Uterus (tissue), 2 donors: ENCODE results near the gene PRKRA.

Experiments used
- POLR2A ChIP-seq, 2 donors: fragments of 450-650 bp; IDR thresholded peaks; one replicate each; pipeline ENCODE4 v1.6.1; 2016; ENCODE audit warnings: antibody characterized with exemption in 2 of 2, mild to moderate bottlenecking in 1 of 2, moderate library complexity in 1 of 2
- TF ChIP-seq, protein P1 (sequence below), 4 experiments: fragments of 200-600 bp in 2 of 4; fragments of 450-650 bp in 2 of 4; sonication (generic) in 2 of 4; IDR thresholded peaks; one replicate each; pipeline ENCODE4 v1.5.1; 2016 to 2019; ENCODE audit warnings: antibody characterized with exemption in 4 of 4, mild to moderate bottlenecking in 2 of 4, moderate library complexity in 1 of 4

- TF ChIP-seq, protein P1, sequence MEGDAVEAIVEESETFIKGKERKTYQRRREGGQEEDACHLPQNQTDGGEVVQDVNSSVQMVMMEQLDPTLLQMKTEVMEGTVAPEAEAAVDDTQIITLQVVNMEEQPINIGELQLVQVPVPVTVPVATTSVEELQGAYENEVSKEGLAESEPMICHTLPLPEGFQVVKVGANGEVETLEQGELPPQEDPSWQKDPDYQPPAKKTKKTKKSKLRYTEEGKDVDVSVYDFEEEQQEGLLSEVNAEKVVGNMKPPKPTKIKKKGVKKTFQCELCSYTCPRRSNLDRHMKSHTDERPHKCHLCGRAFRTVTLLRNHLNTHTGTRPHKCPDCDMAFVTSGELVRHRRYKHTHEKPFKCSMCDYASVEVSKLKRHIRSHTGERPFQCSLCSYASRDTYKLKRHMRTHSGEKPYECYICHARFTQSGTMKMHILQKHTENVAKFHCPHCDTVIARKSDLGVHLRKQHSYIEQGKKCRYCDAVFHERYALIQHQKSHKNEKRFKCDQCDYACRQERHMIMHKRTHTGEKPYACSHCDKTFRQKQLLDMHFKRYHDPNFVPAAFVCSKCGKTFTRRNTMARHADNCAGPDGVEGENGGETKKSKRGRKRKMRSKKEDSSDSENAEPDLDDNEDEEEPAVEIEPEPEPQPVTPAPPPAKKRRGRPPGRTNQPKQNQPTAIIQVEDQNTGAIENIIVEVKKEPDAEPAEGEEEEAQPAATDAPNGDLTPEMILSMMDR (IDR thresholded peaks at IDR 0.05): no peak
- no peak for TF ChIP-seq POLR2A (IDR thresholded peaks at IDR 0.05)
Measured at GRCh38 chr2:178474560-178474959, 23.6 kb upstream of the PRKRA start.
